Non-pigmented ciliary epithelial cell (primary cell): Measurements from ENCODE around the gene RAB43.

ENCODE experiments used
- DNase-seq: peaks from one replicate; pipeline ENCODE4 v3.0.0-alpha.2; 2010; ENCODE audit warnings: low read depth

RAB43 gene

GRCh38 chr3:129061023-129061887 lies 60.3 kb downstream of the RAB43 start:
- no peak for DNase-seq

- no peak for DNase-seq
Observed at GRCh38 chr3:129060276-129061022, 61.2 kb downstream of the RAB43 start, which contains the start of gene GP9. TSS of gene GP9 (plus strand) at chr3:129060779. CDS start at chr3:129061740, 961 bp downstream.

- DNase-seq, result no peak
Observed at GRCh38 chr3:129059311-129059958, 62.2 kb downstream of the RAB43 start.

GRCh38 chr3:129058441-129059200 lies 63.0 kb downstream of the RAB43 start:
- DNase-seq, result no peak

DNA sequence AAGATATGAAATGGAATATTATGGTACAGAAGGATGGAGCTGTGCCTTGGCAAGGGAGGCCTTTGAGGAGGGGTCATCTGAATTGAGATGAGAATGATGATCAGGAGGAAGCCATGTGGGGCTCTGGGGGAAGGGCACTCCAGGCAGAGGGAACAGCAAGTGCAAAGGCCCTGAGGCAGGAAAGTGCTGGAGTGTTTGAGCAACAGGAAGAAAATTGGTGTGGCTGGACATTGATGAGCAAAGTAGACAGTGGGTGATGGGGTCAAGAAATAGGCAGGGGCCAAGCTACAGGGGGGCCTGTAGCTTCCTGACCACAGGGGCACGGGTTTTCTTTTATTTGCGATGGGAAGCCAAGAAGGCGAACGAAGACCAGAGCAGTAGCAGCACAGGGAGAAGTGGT lies 64.4 kb downstream of the RAB43 start:
- no peak for DNase-seq

GRCh38 chr3:129056451-129057173 lies 65.0 kb downstream of the RAB43 start:
- no peak for DNase-seq

DNA sequence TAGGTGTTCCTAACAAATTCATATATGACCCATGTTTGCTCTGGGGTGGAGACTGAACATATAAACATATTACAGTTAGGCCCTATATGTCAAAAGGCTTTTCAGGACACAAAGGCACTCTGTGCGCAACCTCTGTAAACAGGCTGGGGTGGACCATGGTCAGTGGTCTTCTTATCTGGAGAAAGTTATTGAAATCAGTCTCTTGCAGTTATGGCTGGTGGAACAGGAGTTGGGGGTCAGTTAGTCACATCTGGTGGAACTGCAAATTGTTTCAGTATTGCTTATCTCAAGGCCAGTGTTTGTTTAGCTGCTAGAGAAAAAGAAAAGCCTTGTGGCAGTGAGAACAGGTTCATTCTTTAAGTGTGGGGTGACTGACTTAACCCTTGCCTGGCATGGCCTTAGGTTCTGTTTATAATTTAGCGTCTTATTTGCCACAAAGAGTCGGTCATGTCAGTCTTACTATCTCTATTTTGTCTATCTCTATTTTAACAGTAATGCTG lies 66.9 kb downstream of the RAB43 start:
- DNase-seq, result no peak

DNA sequence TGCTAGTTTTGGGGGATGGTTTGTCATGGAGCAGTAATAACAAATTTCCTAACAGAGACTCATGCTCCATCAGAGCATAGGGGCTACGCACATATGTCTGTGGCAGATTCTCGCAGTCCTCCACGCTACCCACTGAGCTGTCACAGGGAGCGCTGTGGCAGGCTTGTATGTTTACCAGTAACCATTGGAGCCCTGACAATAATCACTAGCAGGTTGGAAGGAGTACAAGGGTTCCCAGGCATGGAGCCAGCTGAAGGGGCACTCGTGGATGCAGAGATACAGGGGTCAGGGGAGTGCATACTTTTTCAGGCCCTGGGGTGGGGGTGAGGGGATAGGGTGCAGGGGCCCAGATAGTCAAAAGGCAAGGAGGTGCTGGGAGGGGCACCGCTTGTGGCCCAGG lies 68.9 kb downstream of the RAB43 start:
- no peak for DNase-seq

- DNase-seq, result no peak
Observed at GRCh38 chr3:129051871-129052340, 69.7 kb downstream of the RAB43 start.

DNA sequence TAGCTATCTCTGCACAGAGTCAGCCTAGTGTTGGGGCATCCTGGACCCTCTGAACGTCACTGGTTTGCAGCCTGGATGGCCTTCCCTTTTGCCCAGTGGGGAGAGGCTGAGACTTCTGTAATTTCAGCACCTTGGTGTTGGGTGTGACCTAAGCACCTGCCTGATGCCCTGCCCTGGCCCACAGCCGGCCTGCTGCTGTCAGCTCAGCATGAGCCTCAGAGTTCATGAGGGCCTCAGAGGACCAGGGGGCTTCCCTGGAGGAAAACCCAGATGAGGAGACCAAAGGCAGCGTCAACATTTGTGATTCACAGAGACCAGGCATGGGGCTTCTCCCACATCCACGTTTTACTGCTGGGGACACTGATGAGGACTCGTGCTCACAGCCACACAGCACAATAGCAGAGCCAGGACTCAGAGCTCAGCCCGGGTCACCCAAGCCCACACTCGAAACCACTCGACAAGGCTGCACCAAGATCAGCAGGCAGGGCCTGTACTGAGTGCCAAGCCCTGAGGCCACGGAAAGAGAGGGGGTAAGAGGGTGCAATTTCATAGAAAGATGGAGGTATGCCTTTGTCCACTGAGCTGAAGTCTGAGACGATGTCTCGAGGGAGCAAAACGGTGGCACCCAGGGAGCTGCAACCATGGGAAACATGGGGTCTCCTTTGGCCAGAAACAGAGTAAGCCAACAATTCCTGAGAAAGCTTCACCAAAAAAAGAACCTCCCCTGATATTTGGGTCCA lies 70.9 kb downstream of the RAB43 start:
- DNase-seq, result no peak

DNA sequence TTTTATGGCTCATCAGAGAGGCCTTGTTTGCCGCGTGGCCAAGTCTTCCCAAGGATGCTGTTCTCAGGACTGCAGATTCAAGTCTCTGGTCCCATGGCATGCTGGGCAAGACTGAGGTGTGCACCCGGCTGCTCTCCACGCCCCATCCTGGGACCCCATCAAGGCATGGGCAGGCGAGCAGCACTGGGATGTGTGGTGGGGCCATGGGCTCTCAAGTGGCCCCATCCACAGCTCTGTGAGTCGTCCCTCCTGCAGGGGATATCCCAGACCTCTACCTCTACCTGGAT lies 74.1 kb downstream of the RAB43 start:
- no peak for DNase-seq

DNA sequence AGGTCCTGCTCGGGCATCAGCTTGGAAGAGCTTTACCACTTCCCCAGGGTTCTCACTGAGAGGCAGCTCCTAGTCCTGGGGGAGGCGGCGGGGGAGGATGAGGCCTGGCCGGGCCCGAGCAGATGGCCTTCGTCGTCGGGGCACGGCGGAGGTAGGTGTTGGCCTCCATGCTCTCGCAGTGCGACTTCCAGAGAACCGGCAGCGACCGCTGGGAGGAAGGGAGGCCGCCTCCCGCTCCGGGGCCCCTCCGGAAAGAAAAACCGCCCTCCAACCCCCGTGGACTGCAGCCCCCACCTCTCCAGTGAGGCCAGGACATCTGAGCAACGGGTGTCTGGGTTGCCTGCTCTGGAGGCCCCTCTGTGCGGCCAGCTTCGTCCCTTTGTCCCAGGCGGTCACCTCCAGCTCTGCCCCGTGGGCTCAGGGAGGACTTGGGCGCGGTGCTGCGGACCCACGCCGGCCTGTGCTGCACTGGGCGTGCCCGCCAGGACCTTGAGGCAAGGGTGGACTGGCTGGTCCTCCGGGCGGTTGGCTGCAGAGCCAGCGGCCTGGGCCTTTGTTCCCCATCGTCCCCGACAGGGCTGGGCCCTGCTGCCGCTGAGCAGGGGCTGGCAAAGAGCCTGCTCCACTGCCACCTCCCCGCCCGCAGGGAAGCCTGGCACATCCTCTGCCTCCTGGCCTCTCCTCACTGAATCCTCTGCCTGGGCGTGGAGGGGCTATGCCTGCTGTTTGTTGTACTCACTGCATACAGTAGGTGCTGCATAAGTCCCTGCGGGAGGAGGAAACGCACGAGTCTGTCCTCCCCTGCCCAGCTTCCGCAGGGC lies 74.7 kb downstream of the RAB43 start:
- DNase-seq, result no peak

DNA sequence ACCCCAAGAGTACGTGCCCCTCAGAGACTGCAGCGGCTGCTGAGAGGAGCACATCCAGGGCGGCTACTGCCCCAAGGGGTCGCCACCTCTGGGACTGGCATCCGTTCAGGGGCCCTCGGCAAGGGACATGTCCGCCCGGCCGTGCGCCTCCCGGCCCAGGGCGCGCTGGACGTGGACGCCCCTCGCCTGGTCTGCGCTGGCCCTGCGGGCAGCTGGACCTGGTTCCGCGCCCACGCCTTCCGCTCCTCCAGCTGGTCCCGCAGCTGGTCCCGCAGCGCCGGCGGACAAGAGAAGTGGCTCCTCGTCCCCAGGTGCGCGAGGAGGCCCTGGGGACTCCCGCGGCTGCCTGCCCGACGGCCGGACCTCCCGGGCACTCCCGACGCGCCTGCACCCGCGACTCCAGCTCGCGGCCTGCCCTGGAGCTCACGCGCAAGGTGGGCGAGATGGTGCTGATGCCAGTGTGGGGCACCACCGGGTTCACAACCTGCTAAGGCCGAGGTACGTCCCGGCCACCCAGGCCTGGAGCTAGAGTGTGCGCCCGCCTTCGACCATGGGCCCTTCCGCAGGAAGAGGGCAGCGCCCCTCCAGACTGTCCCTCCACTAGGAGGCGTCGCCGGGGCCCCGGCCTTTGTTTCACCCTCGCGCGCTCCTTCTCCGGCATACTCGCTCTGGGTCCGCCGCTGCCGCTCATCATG lies 75.4 kb downstream of the RAB43 start:
- no peak for DNase-seq

- no peak for DNase-seq
Observed at GRCh38 chr3:129045675-129046036, 75.9 kb downstream of the RAB43 start.

DNA sequence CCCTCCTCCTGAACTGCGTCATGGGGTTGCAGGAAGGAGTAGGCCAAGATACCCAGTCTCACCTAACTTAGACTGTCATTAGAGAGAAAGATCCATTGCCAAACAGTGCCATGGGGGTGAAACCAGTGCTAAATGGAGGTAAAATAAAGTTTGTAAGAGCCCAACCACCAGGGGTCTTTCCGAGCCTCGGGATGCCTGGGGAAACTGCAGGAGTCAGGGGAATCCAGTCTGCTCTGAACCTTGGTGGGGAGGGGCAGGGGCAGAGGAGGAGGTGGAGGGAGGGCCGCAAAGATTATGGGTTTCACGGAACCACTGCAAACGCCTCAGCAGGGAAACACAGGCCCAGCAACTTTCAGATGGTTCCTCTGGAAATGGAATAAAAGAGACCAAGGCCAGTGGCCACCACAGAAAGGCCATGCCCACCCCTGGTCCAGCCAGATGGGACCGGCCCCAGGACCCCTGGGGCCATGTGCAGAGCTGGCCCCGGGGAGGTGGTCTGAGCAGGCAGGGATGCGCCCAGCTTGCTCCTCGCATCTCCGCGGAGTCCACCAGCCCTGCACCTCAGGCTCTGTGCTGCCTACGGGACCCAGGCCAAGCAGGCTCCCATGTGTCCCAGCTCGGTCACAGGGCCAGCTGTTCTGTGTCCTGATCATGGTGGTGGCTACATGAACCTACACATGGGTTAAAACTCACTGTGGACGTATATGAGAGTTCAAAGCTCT lies 80.9 kb downstream of the RAB43 start:
- DNase-seq, result no peak

GRCh38 chr3:129040039-129040336 lies 81.6 kb downstream of the RAB43 start:
- DNase-seq, result no peak

GRCh38 chr3:129039271-129040038 lies 82.1 kb downstream of the RAB43 start:
- DNase-seq, result no peak
